ENCODE measurements around the gene LOXHD1.

Gene LOXHD1

GRCh38 chr18:46478796-46479195 is 178.2 kb downstream of the LOXHD1 start:
- DNase-seq (ENCODE audit: low spot score): no peak

- DNase-seq (ENCODE audit: low spot score): no peak
Observed at GRCh38 chr18:46477425-46478011, 179.5 kb downstream of the LOXHD1 start.

GRCh38 chr18:46475390-46475752 is 181.6 kb downstream of the LOXHD1 start:
- DNase-seq (ENCODE audit: low spot score): no peak

GRCh38 chr18:46474487-46475389 is 182.3 kb downstream of the LOXHD1 start:
- peak; percentile 35 for DNase-seq (ENCODE audit: low spot score)

- no peak for DNase-seq (ENCODE audit: low spot score)
Observed at GRCh38 chr18:46471809-46472498, 185.1 kb downstream of the LOXHD1 start.

GRCh38 chr18:46470714-46471113 is 186.3 kb downstream of the LOXHD1 start:
- no peak for DNase-seq (ENCODE audit: low spot score)

GRCh38 chr18:46469186-46469915 is 187.7 kb downstream of the LOXHD1 start:
- DNase-seq (ENCODE audit: low spot score): no peak

- DNase-seq (ENCODE audit: low spot score): no peak
Observed at GRCh38 chr18:46468426-46469180, 188.4 kb downstream of the LOXHD1 start.

- DNase-seq (ENCODE audit: low spot score): peak; percentile 69
Observed at GRCh38 chr18:46466234-46467160, 190.5 kb downstream of the LOXHD1 start.

GRCh38 chr18:46464926-46465655 is 191.9 kb downstream of the LOXHD1 start:
- no peak for DNase-seq (ENCODE audit: low spot score)

GRCh38 chr18:46462523-46462922 is 194.5 kb downstream of the LOXHD1 start:
- DNase-seq (ENCODE audit: low spot score): no peak

GRCh38 chr18:46461993-46462392 is 195.0 kb downstream of the LOXHD1 start:
- DNase-seq (ENCODE audit: low spot score): no peak

- no peak for DNase-seq (ENCODE audit: low spot score)
Observed at GRCh38 chr18:46460754-46461153, 196.3 kb downstream of the LOXHD1 start.

- DNase-seq (ENCODE audit: low spot score): no peak
Observed at GRCh38 chr18:46459789-46460455, 197.1 kb downstream of the LOXHD1 start.

- DNase-seq (ENCODE audit: low spot score): no peak
Observed at GRCh38 chr18:46458472-46458871, 198.5 kb downstream of the LOXHD1 start.

- no peak for DNase-seq (ENCODE audit: low spot score)
Observed at GRCh38 chr18:46456691-46457090, 200.3 kb downstream of the LOXHD1 start.

GRCh38 chr18:46452820-46453219 is 204.2 kb downstream of the LOXHD1 start:
- no peak for DNase-seq (ENCODE audit: low spot score)

- no peak for DNase-seq (ENCODE audit: low spot score)
Observed at GRCh38 chr18:46449499-46449898, 207.5 kb downstream of the LOXHD1 start.

- no peak for DNase-seq (ENCODE audit: low spot score)
Observed at GRCh38 chr18:46449033-46449432, 208.0 kb downstream of the LOXHD1 start.

All from ecto neural progenitor cell (in vitro differentiated cells).